Endometrial microvascular endothelial cells (primary cell): ENCODE results near the gene HDAC11. TPM values are rescaled to one million over a fixed set of nuclear protein-coding genes. Genes with fewer than 3 reads are reported as not detected.

ENCODE experiments used
- in situ Hi-C: cut with HindIII; loops from 2 replicates; pipeline ENCODE4 v1.10.0; 2017; ENCODE audit warnings: low sequenced_read_pairs, low pct_unique_long_range_greater_than_20kb; ENCODE audit errors: inconsistent ontology term
- total RNA-seq: library from RNA; depleted of rRNA; stranded (reverse); fragments of >200 nt; gene quantifications from one replicate; pipeline ENCODE4 v1.2.3, GENCODE V29; 2015; ENCODE audit errors: inconsistent ontology term

HDAC11 gene
- total RNA-seq, 1 donor from 2014 or later, result 8.3 TPM

DNA sequence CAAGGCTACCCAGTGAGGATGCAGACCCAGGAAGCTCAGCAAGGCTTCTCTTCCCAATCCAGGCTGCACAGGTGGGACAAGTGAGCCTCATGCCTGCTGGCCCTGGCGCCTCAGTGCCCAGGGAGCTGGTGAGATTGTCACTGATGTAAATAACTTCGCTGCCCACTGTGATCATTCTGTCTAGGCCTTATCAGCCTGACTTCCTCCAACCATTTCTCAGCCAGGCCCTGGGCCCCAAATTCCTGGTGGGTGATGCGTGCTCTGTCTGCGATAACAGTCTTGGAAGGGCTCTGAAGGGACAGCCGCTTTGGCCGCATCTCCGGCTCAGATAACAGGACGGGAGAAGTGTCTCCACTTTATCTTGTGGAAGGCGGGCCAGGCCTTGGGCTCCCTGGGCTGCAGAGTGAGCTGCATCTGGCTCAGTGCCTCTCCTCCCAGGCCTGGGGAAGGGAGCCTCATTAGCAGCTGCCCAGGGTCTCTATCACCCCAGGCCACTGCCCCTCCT, 66.6 kb downstream of the HDAC11 start:
- in situ Hi-C loops, result no loop called here

DNA sequence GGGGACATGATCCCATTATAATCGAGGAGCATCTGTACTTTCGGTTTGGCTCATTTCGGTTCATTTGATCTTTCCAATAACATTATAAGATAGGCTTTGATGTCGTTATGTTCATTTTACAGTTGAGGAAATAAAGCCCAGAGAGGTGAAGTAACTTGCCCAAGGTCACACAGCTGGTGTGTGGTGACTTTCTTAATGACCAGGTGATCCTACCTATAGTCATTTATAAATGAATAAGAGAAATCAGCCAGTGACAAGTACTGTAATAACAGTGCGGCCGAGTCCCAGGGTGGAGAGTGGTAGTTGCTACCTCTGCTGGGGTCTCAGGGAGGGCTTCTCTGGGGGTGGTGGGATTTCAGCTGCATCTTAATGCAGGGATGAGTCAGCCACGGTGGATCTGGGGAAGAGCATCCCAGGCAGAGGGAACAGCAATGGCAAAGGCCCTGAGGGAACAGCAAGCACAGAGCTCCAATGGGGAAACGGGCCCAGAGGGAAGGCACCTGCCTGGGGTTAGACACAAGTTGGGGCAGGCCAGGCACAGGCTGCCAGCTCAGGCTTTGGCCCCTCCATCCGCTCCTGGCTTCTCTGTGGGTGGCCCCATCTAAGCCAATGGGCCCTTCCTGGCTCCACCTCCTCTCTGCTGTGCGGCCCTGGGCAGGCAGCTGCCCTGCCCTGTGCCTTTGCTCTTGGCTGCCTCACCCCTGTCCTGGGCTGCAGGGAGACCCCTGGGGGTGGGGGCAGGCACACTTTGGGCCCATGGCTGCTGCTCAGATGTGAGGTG, 67.7 kb downstream of the HDAC11 start:
- in situ Hi-C loops, result no loop called here

DNA sequence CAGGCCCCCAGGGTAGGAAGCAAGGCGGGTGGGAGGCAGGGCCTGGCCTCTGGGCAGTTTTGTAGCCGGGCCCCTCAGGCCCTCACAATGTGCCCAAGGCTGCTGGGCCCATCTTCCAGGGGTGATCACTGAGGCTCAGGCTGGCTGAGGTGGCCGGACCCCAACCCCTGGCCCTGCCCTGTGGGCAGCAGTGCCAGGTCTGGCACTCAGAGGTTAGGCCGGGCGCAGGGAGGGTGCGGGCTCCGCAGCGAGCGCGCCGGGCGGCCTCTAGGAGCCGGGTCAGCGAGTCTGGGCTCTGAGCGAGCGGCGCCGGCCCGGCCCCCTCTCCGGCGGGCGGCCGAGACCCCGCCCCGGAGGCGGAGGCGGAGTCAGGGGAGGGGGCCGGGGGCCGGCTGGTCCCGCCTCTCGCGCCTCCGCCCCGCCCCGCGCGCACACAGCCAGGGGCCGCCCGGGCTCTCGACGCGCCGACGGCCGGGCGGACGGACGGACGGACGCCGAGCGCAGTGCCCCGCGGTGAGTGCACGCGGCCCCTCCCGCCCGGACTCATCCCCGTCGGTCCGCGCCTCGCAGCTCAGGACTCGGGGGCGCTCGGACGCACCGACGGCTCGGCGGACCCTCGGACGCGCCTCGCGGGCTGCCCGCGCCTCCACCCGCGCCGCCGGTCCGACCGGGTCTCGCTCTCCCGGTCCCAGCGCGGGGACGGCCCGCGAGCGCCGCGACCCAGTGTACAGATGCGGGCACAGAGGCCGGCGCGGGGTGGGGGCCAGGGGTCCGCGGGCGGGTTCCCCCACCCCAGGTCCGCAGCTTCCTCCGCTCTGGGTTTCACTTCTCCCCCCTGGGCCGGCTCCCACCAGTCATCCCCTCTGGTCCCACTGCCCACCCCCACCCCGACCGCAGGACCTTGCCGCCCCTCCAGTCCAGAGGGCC, 68.9 kb downstream of the HDAC11 start, which contains the start of gene FBLN2:
FBLN2 (plus strand) TSS at position 430 of the 927 bp plus-strand sequence. CDS start 21,231 bp downstream, outside the sequence.
- in situ Hi-C loops, result no loop called here

DNA sequence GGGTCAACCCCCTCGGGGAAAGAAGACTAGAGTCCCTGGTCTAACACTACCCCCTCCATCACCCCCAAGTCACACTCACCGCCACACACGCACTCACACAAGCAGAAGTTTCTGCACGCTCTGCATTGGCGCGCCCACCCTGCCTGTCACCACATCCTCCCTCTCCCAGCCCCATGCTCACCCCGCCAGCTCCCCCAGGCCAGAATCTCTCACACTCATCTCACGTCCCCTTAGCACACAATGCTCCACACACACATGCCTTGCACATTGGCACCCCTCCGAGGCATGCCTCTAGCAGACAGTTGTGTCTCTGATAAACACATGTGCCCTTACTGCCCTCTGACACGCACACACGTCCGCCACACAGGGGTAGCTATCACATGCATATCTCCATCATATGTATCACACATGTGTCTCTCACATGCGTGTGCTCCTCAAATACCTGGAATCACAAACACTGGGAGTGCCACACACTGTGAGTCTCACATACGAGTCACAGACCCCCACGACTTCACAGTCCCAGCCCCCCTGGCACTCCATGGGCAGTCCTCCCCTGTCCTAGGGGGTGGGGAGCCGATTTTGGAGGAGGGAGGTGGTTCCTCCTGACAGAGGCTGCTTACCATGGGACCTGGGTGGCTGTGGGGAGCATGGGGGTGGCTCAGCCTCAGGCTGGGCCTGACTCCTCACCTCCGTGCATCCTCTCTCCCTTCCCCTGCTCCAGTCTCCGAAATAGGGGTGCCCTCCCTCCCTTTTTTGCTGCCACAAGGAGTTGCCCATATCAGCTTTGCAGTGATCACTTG, 69.7 kb downstream of the HDAC11 start:
- in situ Hi-C loops, result no loop called here

DNA sequence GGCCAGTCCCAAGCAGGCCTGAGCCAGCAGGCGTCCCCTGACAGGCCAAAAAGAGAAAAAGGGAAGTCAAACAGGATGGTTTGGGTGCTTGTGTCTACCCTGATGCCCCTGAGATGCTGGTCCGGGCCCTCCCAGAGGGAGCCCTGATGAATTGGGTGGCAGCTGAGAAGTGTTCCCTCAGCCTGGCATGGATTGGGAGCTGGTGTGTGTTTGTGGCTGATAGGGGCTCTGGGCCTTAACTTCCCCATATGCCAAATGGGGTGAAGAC, 70.3 kb downstream of the HDAC11 start:
- in situ Hi-C loops, result no loop called here

DNA sequence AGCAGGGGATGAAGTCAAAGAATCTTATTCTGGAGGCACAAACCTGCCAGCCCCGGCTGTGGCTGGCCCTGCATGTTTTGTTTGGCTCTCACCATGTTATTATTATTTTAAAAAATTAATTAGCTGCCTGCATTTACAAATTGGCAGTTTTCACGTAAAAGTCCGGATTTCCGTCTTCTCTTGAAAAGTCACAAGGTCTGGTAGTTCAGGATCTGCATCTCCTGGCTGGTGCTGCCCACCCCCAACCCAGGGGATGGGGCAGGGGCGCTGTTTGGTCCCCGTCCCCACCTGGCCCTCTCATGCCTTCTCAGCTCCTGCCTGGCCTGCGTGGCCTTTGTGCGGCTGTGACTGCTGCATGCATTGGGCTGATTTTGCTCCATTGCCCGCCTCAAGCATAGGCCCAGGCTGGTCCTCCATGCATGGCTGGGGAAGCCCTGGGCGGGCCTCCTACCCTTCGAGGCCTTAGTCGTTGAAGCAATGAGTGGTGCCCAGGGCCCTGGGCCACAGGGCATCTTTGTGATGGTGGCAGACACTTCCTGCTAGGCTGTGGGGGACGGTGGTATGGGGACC, 70.8 kb downstream of the HDAC11 start:
- in situ Hi-C loops, result no loop called here

DNA sequence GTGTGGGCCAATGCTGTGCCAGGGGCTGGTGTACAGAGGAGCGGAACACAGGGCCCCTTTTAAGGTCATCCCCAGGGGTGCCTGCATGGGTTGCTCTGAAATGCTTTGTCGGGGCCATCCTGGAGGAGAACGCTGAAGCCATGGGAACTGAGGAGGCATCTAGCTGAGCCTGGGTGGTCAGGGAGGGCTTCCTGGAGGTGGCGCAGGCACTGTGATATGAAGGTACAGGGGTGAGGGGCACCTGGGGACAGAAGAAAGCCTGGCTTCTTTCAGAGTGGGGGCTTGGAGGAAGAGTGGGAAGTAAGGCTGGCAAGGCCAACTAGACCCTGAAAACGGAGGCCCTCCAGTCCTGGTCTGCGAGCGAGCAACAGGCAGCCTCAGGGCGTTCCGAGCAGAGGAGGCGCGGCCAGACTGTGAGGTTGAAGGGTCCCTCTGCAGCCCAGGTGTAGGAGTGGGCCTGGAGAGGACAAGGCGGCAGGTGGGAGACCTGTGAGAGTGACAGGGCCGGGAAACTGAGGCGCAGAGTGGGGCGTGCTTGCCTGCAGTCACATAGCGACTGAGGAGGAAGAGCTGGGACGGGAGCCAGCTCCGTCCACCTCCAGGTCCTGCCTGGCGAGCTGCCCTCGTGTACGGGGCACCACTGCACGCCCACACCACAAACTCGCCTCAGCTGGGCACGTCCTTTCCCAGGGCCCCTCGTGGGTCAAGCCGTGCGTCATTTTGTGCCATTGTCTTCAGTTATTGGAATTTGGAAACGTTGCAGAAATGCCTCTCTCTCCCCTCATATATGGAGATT, 72.9 kb downstream of the HDAC11 start:
- in situ Hi-C loops, result no loop called here

DNA sequence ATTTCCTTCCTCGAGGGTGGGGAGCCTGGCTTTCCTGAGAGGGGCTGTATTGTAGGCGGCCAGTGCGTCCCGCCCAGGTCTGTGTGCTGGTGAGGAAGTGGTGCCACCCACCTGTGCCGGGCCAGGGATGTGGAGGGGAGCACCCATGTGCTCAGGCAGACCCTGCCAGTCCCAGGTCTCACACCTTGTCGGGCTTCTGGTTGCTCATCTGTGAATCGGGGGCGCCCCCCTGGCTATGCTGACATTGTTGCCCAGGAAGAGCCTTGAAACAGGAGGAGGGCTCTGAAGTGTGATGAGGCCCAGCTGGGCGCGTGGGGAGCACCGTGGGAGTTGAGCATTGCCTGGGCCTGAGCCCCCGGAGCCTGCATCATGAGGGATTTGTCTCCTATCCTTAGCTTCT, 73.6 kb downstream of the HDAC11 start:
- in situ Hi-C loops, result no loop called here

DNA sequence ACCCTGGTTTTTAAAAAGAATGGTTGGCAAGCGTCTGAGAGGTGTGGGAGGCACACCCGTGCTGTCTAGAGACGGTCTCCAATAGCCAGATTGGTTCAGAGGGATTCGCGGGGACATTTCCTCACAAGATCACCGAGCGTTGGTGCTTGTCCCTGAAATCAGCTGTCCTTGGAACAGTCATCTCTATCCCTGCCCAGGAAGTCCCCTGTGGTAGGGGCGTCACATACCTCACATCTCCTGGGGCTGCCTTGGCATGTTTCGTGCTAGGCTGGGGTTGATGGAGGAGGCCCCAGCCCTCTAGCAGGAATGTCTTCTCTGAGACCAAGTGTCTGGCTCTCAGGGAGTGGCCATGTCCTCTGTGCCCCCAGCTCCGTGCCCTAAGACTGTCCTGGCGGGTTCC, 75.6 kb downstream of the HDAC11 start:
- in situ Hi-C loops, result no loop called here

Other genes with a start within 250 kb of the HDAC11 start
- 0.65 TPM for gene NUP210, start 60.0 kb upstream of the HDAC11 start, total RNA-seq
- gene FBLN2, start 68.8 kb downstream of the HDAC11 start, total RNA-seq, result 0.37 TPM